GM19455 (cell line): ENCODE results near the gene KRT1.
"Not testable (repeated sequence)": the region's sequence is repeated elsewhere in the genome, so short reads cannot be mapped to it uniquely, and the experiment has no call there.

Experiments used
- ATAC-seq: cut with Tn5 transposase; IDR thresholded peaks from one replicate; pipeline ENCODE4 v1.9.1; 2021; ENCODE audit not compliant: unreplicated experiment

Gene KRT1

DNA sequence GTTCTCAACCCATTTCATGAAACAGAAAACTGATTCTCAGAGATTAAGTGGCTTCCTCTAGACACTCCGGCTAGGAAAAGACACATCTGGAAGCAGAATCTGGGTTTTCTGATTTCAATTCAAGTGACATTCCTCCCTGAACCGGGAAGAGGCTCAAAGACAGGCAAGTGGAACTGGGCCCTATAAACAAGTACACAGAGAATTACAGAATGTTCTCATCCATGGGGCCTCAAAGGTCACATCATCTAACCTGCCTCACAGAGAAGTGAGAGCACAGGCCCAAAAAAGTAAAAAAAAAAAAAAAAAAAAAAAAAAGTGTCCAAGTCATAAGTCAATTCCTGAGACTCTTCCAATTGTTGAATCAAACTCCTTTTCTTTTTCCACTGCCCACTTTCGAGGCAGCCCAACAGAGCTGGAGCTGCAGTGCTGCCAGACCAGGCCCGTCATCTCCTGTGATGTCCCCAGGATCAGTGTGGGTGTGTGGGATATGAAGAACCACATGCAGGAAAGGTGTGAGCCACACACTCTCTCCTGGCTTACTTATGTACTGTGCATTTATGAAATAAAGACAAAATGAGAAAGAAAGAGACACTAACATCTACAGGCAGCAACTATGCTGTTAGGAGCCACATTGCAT, 2.8 kb upstream of the KRT1 start:
- no peak for ATAC-seq

DNA sequence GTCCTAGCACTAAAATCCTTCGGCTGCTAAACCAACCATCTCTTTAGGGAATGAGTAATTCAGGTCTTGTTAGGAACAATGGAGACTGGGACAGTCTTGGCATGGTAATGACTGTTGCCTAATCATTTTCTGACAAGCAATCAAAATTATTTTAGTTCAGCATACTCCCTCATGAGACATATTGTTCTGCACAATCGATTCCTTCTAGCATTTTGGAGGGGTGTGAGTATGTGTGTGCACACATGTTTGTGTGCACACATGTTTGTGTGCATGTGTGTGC, 2.1 kb upstream of the KRT1 start:
- no peak for ATAC-seq

DNA sequence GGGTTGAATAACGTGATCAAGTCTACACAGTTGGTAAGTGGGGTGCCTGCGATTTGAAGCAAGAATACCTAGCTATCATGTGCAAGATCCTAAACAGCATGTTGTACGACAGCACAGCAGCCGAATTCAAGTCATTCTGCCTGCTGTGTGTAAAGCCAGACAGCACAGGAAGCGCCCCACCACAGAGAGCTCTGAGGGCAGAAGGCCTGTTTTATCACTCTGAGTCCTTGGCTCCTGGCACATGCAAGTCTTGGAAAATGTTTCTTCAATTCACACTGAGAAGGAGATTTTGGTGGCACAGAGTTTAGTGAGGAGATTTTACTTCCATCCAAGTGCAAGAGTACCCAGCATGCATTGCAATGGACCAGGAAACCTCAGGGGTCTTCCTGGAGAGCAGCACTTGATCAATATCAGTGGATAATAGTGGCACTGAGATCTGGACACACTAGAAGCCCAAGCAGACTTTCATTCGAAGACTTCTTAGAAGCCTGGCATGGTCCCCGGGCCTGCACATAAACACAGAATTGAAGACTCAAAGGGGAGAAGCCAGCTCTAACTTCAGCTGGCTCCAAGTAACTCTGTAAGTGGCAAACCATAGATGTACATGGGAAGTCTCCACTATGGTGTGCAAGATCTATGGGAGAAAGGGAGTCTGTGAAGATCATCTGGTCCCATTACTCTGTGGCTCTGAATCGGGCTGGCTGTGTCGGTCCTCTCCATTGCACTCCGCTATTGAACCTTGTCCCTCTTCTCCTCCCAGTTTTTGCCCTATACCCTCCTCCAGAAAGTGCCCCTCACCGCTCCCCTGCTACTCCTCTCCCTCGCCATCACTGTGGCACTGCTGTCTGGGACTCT, 1.5 kb upstream of the KRT1 start:
- ATAC-seq, result no peak

DNA sequence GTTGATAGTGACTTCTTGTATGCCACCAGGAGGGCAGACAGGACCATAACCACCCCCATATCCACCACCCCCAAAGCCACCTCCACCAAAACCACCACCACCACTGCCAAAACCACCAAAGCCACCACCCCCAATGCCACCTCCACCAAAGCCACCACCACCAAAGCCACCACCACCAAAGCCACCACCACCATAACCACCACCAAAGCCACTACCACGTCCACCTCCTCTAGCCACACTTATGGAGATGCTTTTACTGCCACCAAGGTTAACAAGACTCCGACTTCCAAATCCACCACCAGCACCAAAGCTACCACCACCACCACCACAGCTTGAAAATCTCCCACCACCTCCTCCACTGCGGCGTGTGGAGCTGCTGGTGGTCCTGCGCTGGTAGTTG, 332 bp downstream of the KRT1 start:
- no peak for ATAC-seq

DNA sequence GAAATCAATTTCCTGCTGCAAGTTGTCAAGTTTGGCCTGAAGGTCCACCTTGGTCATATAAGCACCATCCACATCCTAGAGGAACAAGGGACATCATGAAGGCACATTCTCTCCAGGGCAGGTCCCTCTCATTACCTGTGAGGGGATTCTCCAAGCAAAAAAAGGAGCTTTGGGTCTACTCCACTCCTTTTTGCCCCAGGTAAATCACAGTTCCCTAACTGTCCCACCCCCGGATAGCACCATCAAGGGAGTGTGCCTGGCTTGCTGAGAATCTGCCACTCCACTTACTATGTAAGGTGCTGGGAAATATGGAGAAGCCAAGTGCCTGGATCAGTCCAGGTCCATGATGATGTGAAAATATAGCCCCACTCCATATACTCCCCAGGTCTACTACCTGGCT, 2.5 kb downstream of the KRT1 start:
- ATAC-seq, result no peak

DNA sequence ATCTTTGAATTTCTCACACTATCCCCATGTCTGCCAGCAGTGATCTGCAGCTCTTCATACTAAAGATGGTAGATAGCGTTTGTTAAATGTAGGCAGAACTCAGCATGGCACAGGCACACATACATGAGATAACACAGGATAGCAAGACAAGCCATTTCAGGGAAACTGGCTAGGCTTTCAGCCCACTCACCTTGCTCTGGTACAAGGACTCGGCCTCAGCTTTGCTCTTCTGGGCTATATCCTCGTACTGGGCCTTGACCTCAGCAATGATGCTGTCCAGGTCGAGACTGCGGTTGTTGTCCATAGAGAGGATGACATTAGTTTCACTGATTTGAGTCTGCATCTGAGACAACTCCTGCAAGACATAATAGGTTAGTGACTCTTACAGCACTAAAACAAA, 3.1 kb downstream of the KRT1 start:
- no peak for ATAC-seq

DNA sequence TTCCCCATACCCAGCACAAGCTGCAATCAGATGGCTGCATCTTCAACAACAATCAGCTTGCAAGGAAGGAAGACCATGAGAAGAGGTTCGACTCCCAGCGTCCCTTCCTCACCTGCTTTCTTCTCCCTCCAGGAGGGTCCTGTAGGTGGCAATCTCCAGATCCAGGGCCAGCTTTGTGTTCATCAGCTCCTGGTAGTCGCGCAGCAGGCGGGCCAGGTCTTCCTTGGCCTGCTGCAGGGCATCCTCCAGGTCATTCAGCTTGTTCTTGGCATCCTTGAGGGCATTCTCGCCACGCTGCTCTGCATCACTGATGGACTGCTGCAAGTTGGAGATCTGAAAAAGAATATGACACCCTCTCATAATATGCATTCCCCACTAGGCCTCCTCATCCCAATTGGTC, 4.0 kb downstream of the KRT1 start:
- no peak for ATAC-seq

DNA sequence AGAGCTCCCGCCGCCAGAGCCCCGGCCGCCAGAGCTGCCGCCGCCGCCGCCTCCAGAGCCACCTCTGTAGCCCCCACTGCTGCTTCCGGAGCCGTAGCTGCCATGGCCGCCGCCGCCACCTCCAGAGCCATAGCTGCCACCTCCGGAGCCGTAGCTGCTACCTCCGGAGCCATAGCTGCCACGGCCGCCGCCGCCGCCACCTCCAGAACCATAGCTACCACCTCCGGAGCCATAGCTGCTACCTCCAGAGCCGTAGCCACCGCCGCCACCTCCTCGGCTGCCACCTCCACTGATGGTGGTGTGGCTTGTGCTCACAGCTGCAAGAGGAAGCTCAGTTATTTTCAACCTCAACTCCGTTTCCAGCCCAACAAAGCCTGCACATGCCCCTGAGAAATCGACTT, 4.9 kb downstream of the KRT1 start:
- ATAC-seq, result no peak

DNA sequence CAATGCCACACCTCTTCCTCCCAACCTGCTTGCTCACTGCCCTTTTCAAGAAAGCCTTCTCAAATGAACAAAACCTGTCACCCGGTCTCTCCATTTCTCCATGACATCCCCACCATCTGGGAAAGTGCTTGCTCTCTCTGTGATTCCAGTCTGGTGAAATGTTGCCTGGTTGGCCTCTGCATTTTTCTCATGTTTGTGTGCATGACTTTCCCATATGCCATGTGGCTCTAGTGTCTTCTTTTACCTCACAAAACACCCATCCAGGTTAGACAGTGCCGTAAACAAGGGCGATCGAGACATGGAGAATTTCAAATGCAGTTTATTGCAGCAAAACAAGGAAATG, 5.8 kb downstream of the KRT1 start:
- ATAC-seq, result no peak

DNA sequence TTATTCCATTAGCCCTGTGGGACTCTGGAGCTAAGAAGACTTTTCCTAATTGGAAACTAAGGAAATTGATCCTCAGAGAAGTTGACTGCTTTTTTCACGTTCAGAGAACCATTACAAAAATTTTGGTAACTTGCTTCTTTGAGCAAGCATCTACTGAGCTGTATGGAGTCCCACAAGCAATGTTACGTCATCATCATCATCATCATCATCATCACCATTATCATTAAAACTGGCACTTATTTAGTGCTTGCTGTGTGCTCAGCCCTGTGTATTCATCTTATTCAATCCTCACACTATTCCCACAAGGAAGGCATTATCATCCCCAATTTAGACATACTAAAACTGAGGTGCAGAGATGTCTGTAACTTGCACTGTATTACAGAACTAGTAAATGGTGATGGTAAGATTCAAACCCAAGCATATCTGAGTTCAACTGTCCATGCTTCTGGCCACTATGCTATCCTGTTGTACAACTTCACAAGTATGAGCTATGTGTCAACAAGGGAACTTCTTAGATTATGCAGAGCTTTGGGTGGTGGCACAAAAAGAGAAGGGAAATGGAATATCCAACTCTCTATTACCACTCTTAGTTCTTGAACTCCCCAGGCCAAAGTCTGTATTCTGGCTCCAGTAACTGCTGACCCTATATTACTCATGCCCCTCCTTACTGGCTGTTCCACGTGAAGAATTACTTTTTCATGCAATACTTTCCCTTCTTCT, 6.3 kb downstream of the KRT1 start:
- no peak for ATAC-seq

DNA sequence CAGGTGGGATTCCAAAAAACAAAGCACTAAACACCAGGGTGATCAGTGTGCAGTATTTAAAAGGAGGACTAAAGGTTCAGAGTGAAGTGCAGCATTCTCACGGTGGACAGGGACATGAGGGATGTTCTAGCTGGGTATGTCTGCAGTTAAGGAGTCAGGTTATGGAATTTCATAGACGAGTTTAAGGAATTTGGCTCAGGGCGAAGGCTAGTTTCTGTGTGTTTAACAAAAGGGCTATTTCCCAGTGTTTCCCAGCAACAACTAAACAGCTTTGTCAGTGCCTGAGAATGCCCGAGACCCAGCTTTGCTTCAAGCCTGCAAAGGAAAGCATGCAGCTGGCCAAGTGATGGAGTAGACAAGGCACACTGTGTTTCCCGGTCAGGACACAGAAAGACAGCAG, 7.0 kb downstream of the KRT1 start:
- no peak for ATAC-seq

DNA sequence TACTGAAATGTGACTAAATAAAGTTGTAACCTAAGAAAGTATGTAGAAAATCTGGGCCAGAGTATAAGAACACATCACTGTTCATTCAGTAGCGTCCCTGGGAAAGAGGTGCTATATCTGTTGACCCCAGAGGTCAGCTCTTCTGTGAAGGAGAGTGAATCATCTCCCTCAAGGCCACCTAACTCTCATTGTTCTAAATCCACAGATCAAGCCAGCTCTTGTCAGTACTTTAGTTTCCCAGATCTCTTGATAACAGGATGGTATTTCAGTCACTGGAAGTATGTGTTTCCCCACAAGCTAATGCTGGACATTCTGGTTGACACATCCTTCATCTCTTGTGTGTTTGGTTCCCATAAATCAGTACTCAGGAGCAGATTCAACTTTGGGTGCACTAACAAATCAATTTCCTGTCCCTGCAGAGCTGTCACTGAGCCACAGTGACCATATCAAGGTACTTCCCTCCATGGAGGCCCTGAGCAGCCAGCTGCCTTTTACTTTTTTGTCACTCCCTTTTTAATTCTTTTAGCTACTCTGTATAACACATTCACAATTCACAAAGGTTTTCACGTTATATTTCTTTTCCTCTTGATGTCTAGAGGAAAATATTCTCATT, 7.8 kb downstream of the KRT1 start:
- ATAC-seq, result no peak

DNA sequence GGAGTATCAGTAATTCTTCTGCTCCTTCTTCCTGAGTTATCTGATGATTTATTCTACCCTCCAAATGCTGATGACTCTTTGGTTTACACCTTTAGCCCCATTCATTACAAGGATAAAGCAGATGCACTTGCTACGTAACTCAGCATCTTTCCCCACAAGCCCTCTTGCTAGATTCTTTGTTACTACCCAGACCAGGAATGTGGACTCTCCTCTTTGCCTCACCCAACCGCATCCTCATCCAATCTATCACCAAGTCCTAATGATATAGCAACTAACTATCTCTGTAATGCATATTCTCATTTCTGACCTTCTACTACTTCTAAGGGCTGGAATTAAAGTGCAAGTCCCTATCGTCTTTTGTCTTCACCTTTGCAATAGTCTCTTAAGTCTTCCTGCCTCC, 9.2 kb downstream of the KRT1 start:
- no peak for ATAC-seq

DNA sequence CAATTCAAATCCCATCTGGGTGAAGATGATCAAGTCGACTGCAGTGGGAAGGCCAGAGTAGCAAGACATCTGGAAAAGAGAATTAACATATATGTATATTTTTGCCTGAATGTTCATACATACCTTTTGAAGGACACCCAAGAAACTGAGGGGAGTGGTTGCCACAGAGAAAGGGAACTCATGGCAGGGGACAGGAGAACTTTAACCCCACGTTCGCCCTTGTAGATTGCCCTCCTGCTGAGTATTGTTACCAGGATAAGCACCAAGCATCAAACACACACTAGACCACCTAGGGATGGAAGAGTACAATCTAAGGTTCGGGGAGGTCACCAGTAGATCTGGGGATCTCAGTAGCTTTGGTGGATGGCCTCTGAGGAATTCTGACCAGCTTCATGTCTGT, 9.7 kb downstream of the KRT1 start:
- no peak for ATAC-seq

DNA sequence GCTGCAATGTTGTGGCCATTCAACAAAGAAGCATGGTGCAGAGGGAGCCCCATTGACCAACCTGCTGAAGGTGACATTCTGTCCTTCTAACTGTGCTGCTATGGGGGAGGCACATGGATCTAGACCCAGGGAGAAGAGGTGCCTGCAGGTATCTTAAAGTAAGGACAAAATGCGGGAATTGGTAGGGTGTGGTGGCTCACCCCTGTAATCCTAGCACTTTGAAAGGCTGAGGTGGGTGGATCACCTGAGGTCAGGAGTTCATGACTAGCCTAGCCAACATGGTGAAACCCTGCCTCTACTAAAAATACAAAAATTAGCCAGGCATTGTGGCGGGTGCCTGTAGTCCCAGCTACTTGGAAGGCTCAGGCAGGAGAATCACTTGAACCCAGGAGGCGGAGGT, 10.3 kb downstream of the KRT1 start:
- not testable (repeated sequence) for ATAC-seq

DNA sequence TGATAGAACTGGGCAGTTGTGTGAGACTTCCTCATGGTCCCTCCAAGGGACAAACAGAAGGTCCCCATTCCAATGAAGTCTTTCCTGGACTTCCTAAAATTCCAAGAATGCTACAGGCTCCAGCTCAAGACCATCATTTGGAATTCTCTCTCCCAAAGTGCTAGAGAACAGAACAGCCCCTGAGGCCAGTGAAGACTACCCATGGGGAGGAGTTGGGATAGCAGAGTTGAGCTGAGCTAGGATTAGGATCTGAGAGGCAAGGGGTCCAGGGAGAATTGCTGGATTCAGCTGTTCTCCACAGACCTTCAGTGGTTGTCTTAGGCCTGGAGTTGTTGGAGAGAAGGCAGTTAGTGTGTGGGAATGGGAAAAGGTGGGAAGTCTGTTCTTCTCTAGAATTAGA, 10.8 kb downstream of the KRT1 start:
- no peak for ATAC-seq

DNA sequence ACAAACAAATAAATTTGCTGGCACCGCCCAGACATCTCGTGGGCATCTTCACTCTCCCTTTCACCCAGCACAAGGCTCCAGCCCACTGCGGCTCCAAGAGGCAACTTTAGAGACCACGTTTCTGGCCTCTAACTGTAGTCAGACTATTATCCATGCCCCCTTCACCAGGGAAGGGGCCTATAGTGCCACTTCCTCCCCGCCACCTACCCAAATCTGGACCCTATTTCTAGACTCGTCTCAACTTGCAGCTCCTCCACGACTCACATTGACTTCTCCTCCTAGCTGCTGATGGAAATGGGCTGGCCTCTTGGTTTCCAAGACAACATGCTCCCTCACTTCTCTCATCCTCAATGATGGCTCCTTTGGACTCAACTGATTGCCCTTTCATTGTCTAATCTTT, 12.3 kb downstream of the KRT1 start:
- no peak for ATAC-seq

DNA sequence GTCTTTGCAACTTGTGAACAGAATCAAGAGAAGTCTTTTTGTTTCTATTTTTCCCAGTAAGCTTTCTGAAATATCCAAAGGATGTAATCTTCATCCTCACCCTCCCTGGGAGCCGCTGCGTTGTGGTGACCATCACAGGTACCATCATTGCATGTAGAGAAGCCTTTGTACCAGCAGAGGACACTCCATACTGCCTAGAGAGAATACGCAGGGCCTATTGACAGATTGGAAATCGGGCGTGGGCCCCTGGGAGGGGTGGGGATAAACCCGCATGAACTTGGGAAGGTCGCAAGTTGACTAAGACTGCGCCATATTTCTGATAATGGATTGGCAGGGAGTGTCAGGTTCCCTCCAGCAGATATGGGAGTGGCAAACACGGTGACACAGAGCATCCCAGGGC, 12.7 kb downstream of the KRT1 start:
- ATAC-seq, result no peak

DNA sequence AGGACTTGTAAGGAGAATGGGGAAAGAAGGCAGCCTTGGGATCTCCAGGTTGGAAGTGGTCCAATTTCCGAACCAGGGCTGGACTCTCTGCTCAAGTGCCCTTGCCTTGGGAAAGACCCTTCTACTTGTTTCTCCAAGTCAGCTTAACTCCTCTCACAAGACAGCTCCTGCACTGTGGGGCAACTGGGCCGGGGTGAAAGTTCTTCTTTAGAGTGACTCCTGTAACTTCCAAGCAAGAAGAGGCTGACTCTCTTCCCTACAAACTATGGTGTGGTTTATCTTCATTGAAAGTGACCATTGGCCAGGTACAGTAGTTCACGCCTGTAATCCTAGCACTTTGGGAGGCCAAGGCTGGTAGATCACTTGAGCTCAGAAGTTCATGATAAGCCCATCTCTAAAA, 13.7 kb downstream of the KRT1 start:
- ATAC-seq, result no peak

DNA sequence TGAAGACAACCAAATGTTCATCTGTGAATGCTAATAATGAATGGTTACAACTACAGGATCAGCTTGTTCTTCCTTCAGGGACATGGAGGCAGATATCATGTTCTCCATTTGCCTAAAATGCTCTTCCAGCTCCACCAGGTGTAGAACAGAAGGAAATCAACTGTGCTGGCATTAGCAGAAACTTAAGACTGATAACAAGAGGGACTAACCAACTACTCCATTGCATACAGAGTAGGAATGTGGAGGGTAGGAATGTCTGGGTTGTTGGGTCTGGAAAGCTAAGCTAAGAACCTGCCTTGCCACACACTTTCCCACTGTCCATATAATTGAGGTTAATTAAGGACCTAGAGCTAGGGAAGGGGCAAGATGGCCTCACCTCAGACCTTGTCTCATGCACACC, 16.8 kb downstream of the KRT1 start:
- ATAC-seq, result no peak

DNA sequence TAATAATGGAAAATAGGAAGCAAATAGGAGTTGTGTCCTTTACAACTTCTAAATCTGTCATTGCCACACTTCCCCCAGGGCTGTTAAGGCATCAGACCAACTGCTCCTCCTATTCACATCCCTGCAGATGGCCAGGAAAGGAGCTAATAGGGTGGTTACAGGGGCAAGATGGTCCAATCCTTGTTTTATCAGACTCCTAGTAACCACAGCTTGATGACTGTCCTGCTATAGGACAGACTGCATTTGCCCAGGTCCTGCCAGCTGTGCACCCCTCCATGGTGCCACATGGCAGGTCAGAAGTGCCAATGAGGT, 17.3 kb downstream of the KRT1 start:
- ATAC-seq, result no peak
